K562 (cell line): Measurements from ENCODE around the gene MAST1. TPM values are rescaled to one million over a fixed set of nuclear protein-coding genes. Genes with fewer than 3 reads are reported as not detected.

Experiments used
- ARID2 ChIP-seq: fragments of 450-650 bp; IDR thresholded peaks from 2 replicates; pipeline ENCODE4 v1.6.1; 2017; ENCODE audit warnings: antibody characterized with exemption, mild to moderate bottlenecking
- ATF7 ChIP-seq: fragments of 450-650 bp; IDR thresholded peaks from 2 replicates; pipeline ENCODE4 v1.7.1; 2014; ENCODE audit warnings: mild to moderate bottlenecking, moderate library complexity
- CBFA2T3 ChIP-seq: fragments of 450-650 bp; IDR thresholded peaks from 2 replicates; pipeline ENCODE4 v1.6.1; 2017
- EP400 ChIP-seq: fragments of 450-650 bp; IDR thresholded peaks from 2 replicates; pipeline ENCODE4 v1.6.1; 2017; ENCODE audit warnings: antibody characterized with exemption, mild to moderate bottlenecking, moderate library complexity
- FOSL1 ChIP-seq: fragments of 200-800 bp; sonication (Bioruptor generic); conservative IDR thresholded peaks from 2 replicates; pipeline ENCODE4 v1.6.1; 2016; ENCODE audit warnings: missing genetic modification characterization, missing compliant biosample characterization
- FOXP1 ChIP-seq: sonication (generic); formaldehyde crosslinking; IDR thresholded peaks from 2 replicates; pipeline ENCODE4 v1.8.0; 2022; ENCODE audit warnings: mild to moderate bottlenecking, missing genetic modification reagents
- MIER1 ChIP-seq: fragments of 450-650 bp; IDR thresholded peaks from 2 replicates; pipeline ENCODE4 v1.6.1; 2016; ENCODE audit warnings: antibody characterized with exemption, mild to moderate bottlenecking, low read depth
- NEUROD1 ChIP-seq: fragments of 150-350 bp; IDR thresholded peaks from 2 replicates; pipeline ENCODE4 v1.6.1; 2014; ENCODE audit warnings: borderline replicate concordance, low read length, low read depth; ENCODE audit not compliant: partially characterized antibody
- NFXL1 ChIP-seq: fragments of 450-650 bp; formaldehyde crosslinking; IDR thresholded peaks from 2 replicates; pipeline ENCODE4 v1.4.0; 2021; ENCODE audit warnings: mild to moderate bottlenecking
- PRMT5 ChIP-seq: sonication (generic); formaldehyde crosslinking; IDR thresholded peaks from 2 replicates; pipeline ENCODE4 v1.5.0; 2020; ENCODE audit warnings: missing genetic modification reagents
- SAP30 ChIP-seq: fragments of 200-600 bp; sonication (generic); IDR thresholded peaks from 2 replicates; pipeline ENCODE4 v1.6.1; 2012; ENCODE audit warnings: borderline replicate concordance, low read depth, mild to moderate bottlenecking, moderate library complexity, low read length, control low read depth, inconsistent platforms; ENCODE audit not compliant: insufficient read depth, poor library complexity, severe bottlenecking
- SMC3 ChIP-seq: conservative IDR thresholded peaks from 2 replicates; pipeline ENCODE4 v1.6.1; 2011; ENCODE audit warnings: low read depth, low read length, improper control_type of control experiment; ENCODE audit not compliant: insufficient read depth
- TBP ChIP-seq: optimal IDR thresholded peaks from 2 replicates; pipeline ENCODE3; 2011; ENCODE audit warnings: low read depth, low read length, improper control_type of control experiment
- ZBTB1 ChIP-seq: sonication (generic); formaldehyde crosslinking; IDR thresholded peaks from 2 replicates; pipeline ENCODE4 v1.8.1; 2023; ENCODE audit warnings: missing genetic modification reagents, low read depth, mild to moderate bottlenecking, borderline replicate concordance
- polyA plus RNA-seq, 8 experiments: library from polyadenylated mRNA; depleted of rRNA in 4 of 8; stranded (reverse) in 5 of 8; unstranded in 3 of 8; fragments of >200 nt; fragmentation: Nextera tagmentation in 2 of 8; fragmentation: Illumina TruSeq in 1 of 8; extraction: Ambion mirVana in 2 of 8; extraction: Trizol in 1 of 8; gene quantifications; 2 replicates each; pipeline versions ENCODE4 v1.2.1 to v1.2.3, GENCODE V29; 2011 to 2014; ENCODE audit warnings: inconsistent platforms in 1 of 8, missing spikeins in 1 of 8
- total RNA-seq, 7 experiments: library from RNA; depleted of rRNA in 6 of 7; stranded (reverse); fragments of >200 nt in 6 of 7; fragmentation: Illumina TruSeq in 2 of 7; extraction: Trizol in 2 of 7; gene quantifications; 2 replicates each; pipeline versions ENCODE4 v1.2.1 to v1.2.3, GENCODE V29; 2011 to 2021; ENCODE audit warnings: low replicate concordance in 1 of 7
- TF ChIP-seq, protein P1 (sequence below), 2 experiments: fragments of 450-650 bp in 1 of 2; sonication (generic) in 1 of 2; formaldehyde crosslinking in 1 of 2; IDR thresholded peaks in 1 of 2; conservative IDR thresholded peaks in 1 of 2; 2 replicates each; pipeline versions ENCODE4 v1.6.1 to v1.8.1; 2016 to 2023; ENCODE audit warnings: mild to moderate bottlenecking in 2 of 2, moderate library complexity in 2 of 2, inconsistent platforms in 1 of 2, missing genetic modification reagents in 1 of 2
- TF ChIP-seq, protein P2 (sequence below), 2 experiments: fragments of 200-800 bp in 1 of 2; sonication (Bioruptor generic) in 1 of 2; sonication (generic) in 1 of 2; formaldehyde crosslinking in 1 of 2; IDR thresholded peaks in 1 of 2; conservative IDR thresholded peaks in 1 of 2; 2 replicates each; pipeline versions ENCODE4 v1.5.0 to v1.6.1; 2016 to 2020; ENCODE audit warnings: missing compliant biosample characterization in 1 of 2, missing genetic modification characterization in 1 of 2, missing genetic modification reagents in 1 of 2
- TF ChIP-seq, protein P3 (sequence below), 2 experiments: fragments of 450-650 bp; IDR thresholded peaks; 2 replicates each; pipeline ENCODE4 v1.6.1; 2016
- TF ChIP-seq, protein P4 (sequence below): fragments of 250-450 bp; sonication (Bioruptor Pico); IDR thresholded peaks from 2 replicates; pipeline ENCODE4 v1.5.0; 2022; ENCODE audit warnings: mild to moderate bottlenecking

MAST1 gene
- total and polyA plus RNA-seq, 9 of the 15 experiments (the other 6 are each of a cell fraction or from before 2014, with no cell fraction given), result 0.48 to 10.3 (median 3.9) TPM

DNA sequence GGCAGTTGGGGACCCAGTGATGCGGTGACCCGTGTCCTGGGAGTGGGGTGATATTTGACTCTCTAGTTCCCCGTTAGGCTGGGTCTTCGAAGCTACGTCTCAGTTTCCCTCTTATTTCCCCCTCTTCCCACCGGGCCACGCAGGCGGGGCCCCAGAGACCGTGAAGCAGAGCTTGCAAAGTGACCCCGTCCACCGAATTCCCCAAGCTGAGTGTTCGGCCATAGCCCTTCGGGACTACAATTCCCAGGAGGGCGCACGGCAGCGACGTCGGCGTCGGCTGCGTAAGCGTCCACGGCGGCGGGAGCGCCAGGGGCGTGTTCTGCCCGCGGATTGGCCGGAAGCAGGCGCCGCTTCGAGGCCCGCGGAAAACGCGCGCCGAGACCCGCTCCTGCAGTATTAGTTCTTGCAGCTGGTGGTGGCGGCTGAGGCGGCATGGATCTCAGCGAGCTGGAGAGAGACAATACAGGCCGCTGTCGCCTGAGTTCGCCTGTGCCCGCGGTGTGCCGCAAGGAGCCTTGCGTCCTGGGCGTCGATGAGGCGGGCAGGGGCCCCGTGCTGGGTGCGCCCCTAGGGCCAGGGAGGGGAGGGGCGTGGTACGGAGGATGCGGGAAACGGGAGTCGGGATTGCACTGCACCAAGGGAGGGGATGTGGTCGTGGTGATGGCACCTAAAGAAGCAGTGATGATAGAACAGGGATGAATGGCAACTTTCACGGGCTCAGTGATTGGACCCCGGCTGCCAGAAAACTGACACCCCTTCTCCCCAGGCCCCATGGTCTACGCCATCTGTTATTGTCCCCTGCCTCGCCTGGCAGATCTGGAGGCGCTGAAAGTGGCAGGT lies 31.9 kb upstream of the MAST1 start, which contains the start of gene RNASEH2A (continued):
- TF ChIP-seq SMC3 (0 out of 2 replicates have a peak, but pooled peaks have one; percentile 3), CBFA2T3 (no peak; the same call in 1 of the 2 replicates), FOXP1 (peak; percentile 34; the same call in 1 of the 2 replicates), MIER1 (no peak), ZBTB1 (CRISPR knock-in tag) (no peak), NEUROD1 (peak; percentile 15), ARID2 (no peak), ATF7 (peak; percentile 83), SAP30 (peak; percentile 94), FOSL1 (tag) (no peak), TBP (peak; percentile 75), PRMT5 (CRISPR knock-in tag) (no peak), NFXL1 (CRISPR knock-in tag) (no peak), EP400 (peak; percentile 80)
- TF ChIP-seq, protein P1, sequence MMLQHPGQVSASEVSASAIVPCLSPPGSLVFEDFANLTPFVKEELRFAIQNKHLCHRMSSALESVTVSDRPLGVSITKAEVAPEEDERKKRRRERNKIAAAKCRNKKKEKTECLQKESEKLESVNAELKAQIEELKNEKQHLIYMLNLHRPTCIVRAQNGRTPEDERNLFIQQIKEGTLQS (IDR thresholded peaks at IDR 0.05), result no peak
- TF ChIP-seq, protein P1 (CRISPR knock-in tag; conservative IDR thresholded peaks at IDR 0.05), result peak; percentile 44; the same call in 1 of the 2 replicates
- TF ChIP-seq, protein P2, sequence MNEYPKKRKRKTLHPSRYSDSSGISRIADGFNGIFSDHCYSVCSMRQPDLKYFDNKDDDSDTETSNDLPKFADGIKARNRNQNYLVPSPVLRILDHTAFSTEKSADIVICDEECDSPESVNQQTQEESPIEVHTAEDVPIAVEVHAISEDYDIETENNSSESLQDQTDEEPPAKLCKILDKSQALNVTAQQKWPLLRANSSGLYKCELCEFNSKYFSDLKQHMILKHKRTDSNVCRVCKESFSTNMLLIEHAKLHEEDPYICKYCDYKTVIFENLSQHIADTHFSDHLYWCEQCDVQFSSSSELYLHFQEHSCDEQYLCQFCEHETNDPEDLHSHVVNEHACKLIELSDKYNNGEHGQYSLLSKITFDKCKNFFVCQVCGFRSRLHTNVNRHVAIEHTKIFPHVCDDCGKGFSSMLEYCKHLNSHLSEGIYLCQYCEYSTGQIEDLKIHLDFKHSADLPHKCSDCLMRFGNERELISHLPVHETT (CRISPR knock-in tag; conservative IDR thresholded peaks at IDR 0.05 in 1 of 2, IDR thresholded peaks at IDR 0.05 in 1 of 2), result peak in 1 of 2 experiments; percentile 31; a peak in 1 of 4 replicates
- TF ChIP-seq, protein P3, sequence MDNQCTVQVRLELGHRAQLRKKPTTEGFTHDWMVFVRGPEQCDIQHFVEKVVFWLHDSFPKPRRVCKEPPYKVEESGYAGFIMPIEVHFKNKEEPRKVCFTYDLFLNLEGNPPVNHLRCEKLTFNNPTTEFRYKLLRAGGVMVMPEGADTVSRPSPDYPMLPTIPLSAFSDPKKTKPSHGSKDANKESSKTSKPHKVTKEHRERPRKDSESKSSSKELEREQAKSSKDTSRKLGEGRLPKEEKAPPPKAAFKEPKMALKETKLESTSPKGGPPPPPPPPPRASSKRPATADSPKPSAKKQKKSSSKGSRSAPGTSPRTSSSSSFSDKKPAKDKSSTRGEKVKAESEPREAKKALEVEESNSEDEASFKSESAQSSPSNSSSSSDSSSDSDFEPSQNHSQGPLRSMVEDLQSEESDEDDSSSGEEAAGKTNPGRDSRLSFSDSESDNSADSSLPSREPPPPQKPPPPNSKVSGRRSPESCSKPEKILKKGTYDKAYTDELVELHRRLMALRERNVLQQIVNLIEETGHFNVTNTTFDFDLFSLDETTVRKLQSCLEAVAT (IDR thresholded peaks at IDR 0.05), result 0 out of 4 replicates have a peak, but pooled peaks of 1 of the 2 experiments have one; percentile 24
- TF ChIP-seq, protein P4, sequence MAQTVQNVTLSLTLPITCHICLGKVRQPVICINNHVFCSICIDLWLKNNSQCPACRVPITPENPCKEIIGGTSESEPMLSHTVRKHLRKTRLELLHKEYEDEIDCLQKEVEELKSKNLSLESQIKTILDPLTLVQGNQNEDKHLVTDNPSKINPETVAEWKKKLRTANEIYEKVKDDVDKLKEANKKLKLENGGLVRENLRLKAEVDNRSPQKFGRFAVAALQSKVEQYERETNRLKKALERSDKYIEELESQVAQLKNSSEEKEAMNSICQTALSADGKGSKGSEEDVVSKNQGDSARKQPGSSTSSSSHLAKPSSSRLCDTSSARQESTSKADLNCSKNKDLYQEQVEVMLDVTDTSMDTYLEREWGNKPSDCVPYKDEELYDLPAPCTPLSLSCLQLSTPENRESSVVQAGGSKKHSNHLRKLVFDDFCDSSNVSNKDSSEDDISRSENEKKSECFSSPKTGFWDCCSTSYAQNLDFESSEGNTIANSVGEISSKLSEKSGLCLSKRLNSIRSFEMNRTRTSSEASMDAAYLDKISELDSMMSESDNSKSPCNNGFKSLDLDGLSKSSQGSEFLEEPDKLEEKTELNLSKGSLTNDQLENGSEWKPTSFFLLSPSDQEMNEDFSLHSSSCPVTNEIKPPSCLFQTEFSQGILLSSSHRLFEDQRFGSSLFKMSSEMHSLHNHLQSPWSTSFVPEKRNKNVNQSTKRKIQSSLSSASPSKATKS (CRISPR knock-in tag), result no peak
